Measurements from ENCODE around the gene ANKH. TPM values are rescaled to one million over a fixed set of nuclear protein-coding genes. Genes with fewer than 3 reads are reported as not detected.
"Not testable (repeated sequence)": the region's sequence is repeated elsewhere in the genome, so short reads cannot be mapped to it uniquely, and the experiment has no call there.

Gene ANKH
- 10 to 100 TPM in 11 of 12 donors, not detected in 1; 11.4 to 23.3 (median 14.1) TPM for polyA plus RNA-seq (ENCODE audit: insufficient read length in 12 of 12)
- long read RNA-seq, donor 1, full-length matches to known transcripts = 7 of 14 reads
- long read RNA-seq, donor 1, partial matches to known transcripts = 7 of 14 reads
- long read RNA-seq, donor 1, other reads (novel, unspliced or antisense) = 0 of 14 reads
- long read RNA-seq, donor 2, full-length matches to known transcripts = 2 of 2 reads
- long read RNA-seq, donor 2, partial matches to known transcripts = 0 of 2 reads
- long read RNA-seq, donor 2, other reads (novel, unspliced or antisense) = 0 of 2 reads
- long read RNA-seq, donor 3 = 0 reads
- long read RNA-seq, donor 4, full-length matches to known transcripts = 2 of 2 reads
- long read RNA-seq, donor 4, partial matches to known transcripts = 0 of 2 reads
- long read RNA-seq, donor 4, other reads (novel, unspliced or antisense) = 0 of 2 reads
- long read RNA-seq, donor 5, partial matches to known transcripts = 0 of 1 reads
- long read RNA-seq, donor 5, other reads (novel, unspliced or antisense) = 0 of 1 reads
- long read RNA-seq, donor 6 = 0 reads
- long read RNA-seq, donor 7 = 0 reads
- long read RNA-seq, donor 8, full-length matches to known transcripts = 2 of 2 reads
- long read RNA-seq, donor 8, partial matches to known transcripts = 0 of 2 reads
- long read RNA-seq, donor 8, other reads (novel, unspliced or antisense) = 0 of 2 reads
- long read RNA-seq, donor 9 = 0 reads
- long read RNA-seq, donor 10, full-length matches to known transcripts = 2 of 2 reads
- long read RNA-seq, donor 10, partial matches to known transcripts = 0 of 2 reads
- long read RNA-seq, donor 10, other reads (novel, unspliced or antisense) = 0 of 2 reads
- long read RNA-seq, donor 11, full-length matches to known transcripts = 2 of 2 reads
- long read RNA-seq, donor 11, partial matches to known transcripts = 0 of 2 reads
- long read RNA-seq, donor 11, other reads (novel, unspliced or antisense) = 0 of 2 reads

- DNase-seq = peak; percentile 76
These were observed at the start of gene ANKH for GRCh38 chr5:14871214-14872069. TSS of gene ANKH (minus strand) at chr5:14871778. CDS start at chr5:14871447, 331 bp downstream.

GRCh38 chr5:14920121-14920520 is 48.5 kb upstream of the ANKH start:
- no peak for DNase-seq

- not testable (repeated sequence) for DNase-seq
These were observed 47.5 kb upstream of the ANKH start for GRCh38 chr5:14919106-14919505.

- DNase-seq = peak; percentile 42
These were observed 46.1 kb upstream of the ANKH start for GRCh38 chr5:14917719-14918118.

GRCh38 chr5:14915291-14915952 is 43.8 kb upstream of the ANKH start:
- DNase-seq = no peak

GRCh38 chr5:14914623-14915260 is 43.2 kb upstream of the ANKH start:
- DNase-seq = no peak

GRCh38 chr5:14914193-14914592 is 42.6 kb upstream of the ANKH start:
- DNase-seq = no peak

- DNase-seq = no peak
These were observed 41.5 kb upstream of the ANKH start for GRCh38 chr5:14913096-14913495.

- DNase-seq = no peak
These were observed 40.6 kb upstream of the ANKH start for GRCh38 chr5:14912206-14912605.

- no peak for DNase-seq
These were observed 37.8 kb upstream of the ANKH start for GRCh38 chr5:14909369-14909768.

GRCh38 chr5:14908172-14908571 is 36.6 kb upstream of the ANKH start:
- DNase-seq = no peak

- no peak for DNase-seq
These were observed 35.0 kb upstream of the ANKH start for GRCh38 chr5:14906628-14907027.

GRCh38 chr5:14902826-14903560 is 31.4 kb upstream of the ANKH start:
- DNase-seq = no peak

GRCh38 chr5:14901462-14902051 is 30.0 kb upstream of the ANKH start:
- DNase-seq = no peak

- DNase-seq = peak; percentile 30
These were observed 29.3 kb upstream of the ANKH start for GRCh38 chr5:14900693-14901461.

- no peak for DNase-seq
These were observed 24.6 kb upstream of the ANKH start for GRCh38 chr5:14896131-14896530.

- DNase-seq = no peak
These were observed 23.7 kb upstream of the ANKH start for GRCh38 chr5:14895301-14895700.

GRCh38 chr5:14894748-14895147 is 23.2 kb upstream of the ANKH start:
- DNase-seq = no peak

GRCh38 chr5:14893381-14893780 is 21.8 kb upstream of the ANKH start:
- DNase-seq = no peak
